Measurements from ENCODE around the gene DLG1.

- TF ChIP-seq CTCF (conservative IDR thresholded peaks at IDR 0.05; ENCODE audit: low read depth in 2 of 2) (no peak), ETS1 (IDR thresholded peaks at IDR 0.05) (no peak), POLR2AphosphoS5 (IDR thresholded peaks at IDR 0.05; ENCODE audit: low read depth) (no peak), EZH2 (IDR thresholded peaks at IDR 0.05; ENCODE audit: low read depth, unreplicated experiment) (no peak)
These were observed 96.5 kb downstream of the DLG1 start for GRCh38 chr3:197201791-197202452.
